Neural cell (in vitro differentiated cells): ENCODE data around the gene PHF2. TPM values are rescaled to one million over a fixed set of nuclear protein-coding genes. Genes with fewer than 3 reads are reported as not detected.
"Not testable (repeated sequence)": the region's sequence is repeated elsewhere in the genome, so short reads cannot be mapped to it uniquely, and the experiment has no call there.

Experiments used
- H2AFZ ChIP-seq: fragments of 200-600, 300-800 bp; sonication (generic), shearing (Covaris generic); 2 replicates; pipeline ENCODE4 v1.6.0; 2014; ENCODE audit warnings: low read depth, mild to moderate bottlenecking, antibody characterized with exemption, low read length, moderate library complexity
- H3F3A ChIP-seq: fragments of 200-600 bp; shearing (Covaris generic); 2 replicates; pipeline ENCODE4 v1.6.1; 2016; ENCODE audit warnings: mild to moderate bottlenecking, moderate library complexity, mixed read lengths, antibody characterized with exemption, low read length; ENCODE audit not compliant: insufficient read depth, poor library complexity, severe bottlenecking
- H3K27ac ChIP-seq: fragments of 200-600, 300-800 bp; sonication (generic), shearing (Covaris generic); 2 replicates; pipeline ENCODE4 v1.5.1; 2014; ENCODE audit warnings: mild to moderate bottlenecking, low read length, moderate library complexity
- H3K27me3 ChIP-seq: fragments of 300-800, 200-600 bp; sonication (generic), shearing (Covaris generic); 2 replicates; pipeline ENCODE4 v1.6.0; 2014; ENCODE audit warnings: mild to moderate bottlenecking, low read depth, low read length, moderate library complexity; ENCODE audit not compliant: insufficient read depth
- H3K36me3 ChIP-seq: fragments of 300-800, 200-600 bp; sonication (generic), shearing (Covaris generic); 2 replicates; pipeline ENCODE4 v1.5.1; 2014; ENCODE audit warnings: mild to moderate bottlenecking, antibody characterized with exemption, low read length, moderate library complexity; ENCODE audit not compliant: insufficient read depth
- H3K4me2 ChIP-seq: fragments of 300-800, 200-600 bp; sonication (generic), shearing (Covaris generic); 2 replicates; pipeline ENCODE4 v1.6.0; 2014; ENCODE audit warnings: mild to moderate bottlenecking, low read length
- H3K4me3 ChIP-seq: fragments of 300-800, 200-600 bp; sonication (generic), shearing (Covaris generic); 2 replicates; pipeline ENCODE4 v1.5.1; 2014; ENCODE audit warnings: mild to moderate bottlenecking, low read length, moderate library complexity
- H3K79me2 ChIP-seq: fragments of 200-600 bp; shearing (Covaris generic); replicated peaks from 2 replicates; pipeline ENCODE4 v1.6.0; 2014; ENCODE audit warnings: mild to moderate bottlenecking, low read length, moderate library complexity; ENCODE audit not compliant: insufficient read depth
- H3K9ac ChIP-seq: fragments of 300-800, 200-600 bp; sonication (generic), shearing (Covaris generic); 2 replicates; pipeline ENCODE4 v1.6.1; 2016; ENCODE audit warnings: mild to moderate bottlenecking, low read length, mixed read lengths
- H3K9me2 ChIP-seq: fragments of 200-600 bp; shearing (Covaris generic); 2 replicates; pipeline ENCODE4 v1.6.1; 2016; ENCODE audit warnings: mild to moderate bottlenecking, low read length, mixed read lengths; ENCODE audit not compliant: insufficient read depth
- H3K9me3 ChIP-seq: fragments of 200-600, 300-800 bp; sonication (generic), shearing (Covaris generic); 2 replicates; pipeline ENCODE4 v1.6.1; 2016; ENCODE audit warnings: mild to moderate bottlenecking, mixed run types, low read length, moderate library complexity, mixed read lengths
- H4K20me1 ChIP-seq: fragments of 200-600 bp; shearing (Covaris generic); 2 replicates; pipeline ENCODE4 v1.6.1; 2016; ENCODE audit warnings: mild to moderate bottlenecking, mixed run types; ENCODE audit not compliant: insufficient read depth
- EP300 ChIP-seq: fragments of 450-650 bp; conservative IDR thresholded peaks from 2 replicates; pipeline ENCODE4 v1.6.1; 2014; ENCODE audit warnings: antibody characterized with exemption, mild to moderate bottlenecking, moderate library complexity; ENCODE audit not compliant: poor library complexity, severe bottlenecking
- EZH2 ChIP-seq: fragments of 200-600, 300-800 bp; shearing (Covaris generic), sonication (generic); IDR thresholded peaks from 2 replicates; pipeline ENCODE4 v1.6.1; 2014; ENCODE audit warnings: antibody characterized with exemption, low read length, borderline replicate concordance, mild to moderate bottlenecking; ENCODE audit not compliant: insufficient read depth, poor library complexity, severe bottlenecking
- MXI1 ChIP-seq: fragments of 450-650 bp; conservative IDR thresholded peaks from 2 replicates; pipeline ENCODE4 v1.6.1; 2014; ENCODE audit warnings: antibody characterized with exemption, mild to moderate bottlenecking; ENCODE audit not compliant: poor library complexity, severe bottlenecking
- POLR2AphosphoS5 ChIP-seq: IDR thresholded peaks from 2 replicates; pipeline ENCODE4 v1.6.1; 2012
- RAD21 ChIP-seq: fragments of 450-650 bp; conservative IDR thresholded peaks from 2 replicates; pipeline ENCODE4 v1.6.1; 2014; ENCODE audit warnings: antibody characterized with exemption, mild to moderate bottlenecking, moderate library complexity
- SMC3 ChIP-seq: fragments of 450-650 bp; conservative IDR thresholded peaks from 2 replicates; pipeline ENCODE4 v1.6.1; 2014; ENCODE audit warnings: antibody characterized with exemption, mild to moderate bottlenecking, moderate library complexity; ENCODE audit not compliant: poor library complexity
- TAF1 ChIP-seq: IDR thresholded peaks from 2 replicates; pipeline ENCODE4 v1.6.1; 2012; ENCODE audit warnings: low read depth
- polyA plus RNA-seq: library from polyadenylated mRNA; depleted of rRNA; stranded (reverse); fragments of >200 nt; gene quantifications from 2 replicates; pipeline ENCODE4 v1.2.3, GENCODE V29; 2014
- TF ChIP-seq, protein P1 (sequence below): IDR thresholded peaks from 2 replicates; pipeline ENCODE4 v1.6.1; 2012; ENCODE audit warnings: borderline replicate concordance
- TF ChIP-seq, protein P2 (sequence below): fragments of 450-650 bp; IDR thresholded peaks from 2 replicates; pipeline ENCODE4 v1.5.1; 2014; ENCODE audit warnings: antibody characterized with exemption, mild to moderate bottlenecking, moderate library complexity; ENCODE audit not compliant: poor library complexity, severe bottlenecking

Gene PHF2
- polyA plus RNA-seq, 1 donor from 2014 or later: 42.4 TPM

DNA sequence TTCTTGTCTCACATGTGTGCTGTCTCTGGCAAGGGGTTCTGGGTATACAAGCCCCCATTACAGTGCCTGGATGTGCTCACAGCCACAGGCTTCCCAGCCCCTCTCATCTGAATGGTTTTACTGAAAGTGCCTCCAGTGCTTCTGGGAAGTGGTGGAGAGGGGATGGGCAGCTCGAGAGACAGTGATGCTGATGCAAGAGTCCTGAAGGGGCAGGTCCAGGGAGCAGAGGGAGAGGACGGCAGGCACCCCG, 93.5 kb downstream of the PHF2 start:
- H3K4me3 ChIP-seq: no peak overlapping the region
- H3K27me3 ChIP-seq: no peaks in the 10 kb centered on the region
- H3F3A ChIP-seq: no peaks in the 10 kb centered on the region
- no peak overlapping the region for H2AFZ ChIP-seq
- TF ChIP-seq EZH2 (no peak), EP300 (no peak)
- no peaks in the 10 kb centered on the region for H4K20me1 ChIP-seq
- no peaks in the 10 kb centered on the region for H3K9me3 ChIP-seq
- H3K36me3 ChIP-seq: no peaks in the 10 kb centered on the region
- no peak overlapping the region for H3K9ac ChIP-seq
- no peak overlapping the region for H3K27ac ChIP-seq
- no peaks in the 10 kb centered on the region for H3K9me2 ChIP-seq
- no peaks in the 10 kb centered on the region for H3K79me2 ChIP-seq
- H3K4me2 ChIP-seq: no peak overlapping the region

DNA sequence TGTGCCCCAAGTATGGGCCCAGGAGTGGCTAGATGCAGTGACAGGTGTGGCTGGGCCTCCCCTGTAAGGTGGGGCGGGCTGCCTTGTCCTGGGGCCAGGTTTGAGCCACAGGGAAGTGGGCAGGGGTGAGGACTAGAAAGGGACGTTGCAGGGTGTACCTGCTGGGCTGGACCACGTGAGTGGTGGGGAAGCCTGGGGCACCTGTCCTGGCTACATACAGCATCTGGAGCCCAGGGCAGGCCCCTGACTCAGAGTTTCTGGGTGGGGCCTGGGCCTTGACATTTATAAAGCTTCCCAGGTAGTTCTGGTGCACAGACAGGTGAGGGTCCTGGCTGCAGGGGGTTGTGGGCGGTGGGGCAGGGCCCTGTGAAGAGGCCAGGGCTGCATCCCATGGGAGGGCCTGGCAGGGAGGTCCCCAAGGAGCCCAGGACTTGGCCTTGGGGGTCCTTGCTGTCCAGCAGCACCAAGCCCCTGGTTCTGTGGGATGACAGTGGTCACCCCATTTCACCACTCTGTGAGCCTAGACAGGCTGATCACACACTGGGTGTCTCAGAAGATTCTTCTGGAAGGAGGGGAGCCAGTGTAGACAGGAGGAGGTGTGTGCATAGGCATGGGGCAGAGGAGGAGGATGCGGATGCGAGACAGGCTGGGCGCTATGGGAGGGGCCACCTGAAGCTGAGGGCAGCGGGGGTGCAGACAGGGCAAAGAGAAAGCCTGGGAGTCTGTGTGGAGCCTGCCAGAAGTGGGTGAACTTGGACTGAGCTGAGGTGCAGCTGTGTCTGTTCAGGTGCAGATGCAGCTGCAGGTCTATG, 94.0 kb downstream of the PHF2 start:
- H4K20me1 ChIP-seq: no peaks in the 10 kb centered on the region
- no peaks in the 10 kb centered on the region for H3K79me2 ChIP-seq
- no peak overlapping the region for H3K27ac ChIP-seq
- H3K9me3 ChIP-seq: no peaks in the 10 kb centered on the region
- H3K9ac ChIP-seq: no peak overlapping the region
- H3K27me3 ChIP-seq: no peaks in the 10 kb centered on the region
- no peaks in the 10 kb centered on the region for H3K9me2 ChIP-seq
- TF ChIP-seq MXI1: no peak
- no peak for TF ChIP-seq EZH2
- TF ChIP-seq POLR2AphosphoS5: no peak
- no peak for TF ChIP-seq EP300
- TF ChIP-seq, protein P1, sequence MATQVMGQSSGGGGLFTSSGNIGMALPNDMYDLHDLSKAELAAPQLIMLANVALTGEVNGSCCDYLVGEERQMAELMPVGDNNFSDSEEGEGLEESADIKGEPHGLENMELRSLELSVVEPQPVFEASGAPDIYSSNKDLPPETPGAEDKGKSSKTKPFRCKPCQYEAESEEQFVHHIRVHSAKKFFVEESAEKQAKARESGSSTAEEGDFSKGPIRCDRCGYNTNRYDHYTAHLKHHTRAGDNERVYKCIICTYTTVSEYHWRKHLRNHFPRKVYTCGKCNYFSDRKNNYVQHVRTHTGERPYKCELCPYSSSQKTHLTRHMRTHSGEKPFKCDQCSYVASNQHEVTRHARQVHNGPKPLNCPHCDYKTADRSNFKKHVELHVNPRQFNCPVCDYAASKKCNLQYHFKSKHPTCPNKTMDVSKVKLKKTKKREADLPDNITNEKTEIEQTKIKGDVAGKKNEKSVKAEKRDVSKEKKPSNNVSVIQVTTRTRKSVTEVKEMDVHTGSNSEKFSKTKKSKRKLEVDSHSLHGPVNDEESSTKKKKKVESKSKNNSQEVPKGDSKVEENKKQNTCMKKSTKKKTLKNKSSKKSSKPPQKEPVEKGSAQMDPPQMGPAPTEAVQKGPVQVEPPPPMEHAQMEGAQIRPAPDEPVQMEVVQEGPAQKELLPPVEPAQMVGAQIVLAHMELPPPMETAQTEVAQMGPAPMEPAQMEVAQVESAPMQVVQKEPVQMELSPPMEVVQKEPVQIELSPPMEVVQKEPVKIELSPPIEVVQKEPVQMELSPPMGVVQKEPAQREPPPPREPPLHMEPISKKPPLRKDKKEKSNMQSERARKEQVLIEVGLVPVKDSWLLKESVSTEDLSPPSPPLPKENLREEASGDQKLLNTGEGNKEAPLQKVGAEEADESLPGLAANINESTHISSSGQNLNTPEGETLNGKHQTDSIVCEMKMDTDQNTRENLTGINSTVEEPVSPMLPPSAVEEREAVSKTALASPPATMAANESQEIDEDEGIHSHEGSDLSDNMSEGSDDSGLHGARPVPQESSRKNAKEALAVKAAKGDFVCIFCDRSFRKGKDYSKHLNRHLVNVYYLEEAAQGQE: no peak
- TF ChIP-seq SMC3: no peak
- no peak for TF ChIP-seq TAF1
- TF ChIP-seq, protein P2, sequence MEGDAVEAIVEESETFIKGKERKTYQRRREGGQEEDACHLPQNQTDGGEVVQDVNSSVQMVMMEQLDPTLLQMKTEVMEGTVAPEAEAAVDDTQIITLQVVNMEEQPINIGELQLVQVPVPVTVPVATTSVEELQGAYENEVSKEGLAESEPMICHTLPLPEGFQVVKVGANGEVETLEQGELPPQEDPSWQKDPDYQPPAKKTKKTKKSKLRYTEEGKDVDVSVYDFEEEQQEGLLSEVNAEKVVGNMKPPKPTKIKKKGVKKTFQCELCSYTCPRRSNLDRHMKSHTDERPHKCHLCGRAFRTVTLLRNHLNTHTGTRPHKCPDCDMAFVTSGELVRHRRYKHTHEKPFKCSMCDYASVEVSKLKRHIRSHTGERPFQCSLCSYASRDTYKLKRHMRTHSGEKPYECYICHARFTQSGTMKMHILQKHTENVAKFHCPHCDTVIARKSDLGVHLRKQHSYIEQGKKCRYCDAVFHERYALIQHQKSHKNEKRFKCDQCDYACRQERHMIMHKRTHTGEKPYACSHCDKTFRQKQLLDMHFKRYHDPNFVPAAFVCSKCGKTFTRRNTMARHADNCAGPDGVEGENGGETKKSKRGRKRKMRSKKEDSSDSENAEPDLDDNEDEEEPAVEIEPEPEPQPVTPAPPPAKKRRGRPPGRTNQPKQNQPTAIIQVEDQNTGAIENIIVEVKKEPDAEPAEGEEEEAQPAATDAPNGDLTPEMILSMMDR: no peak
- no peak for TF ChIP-seq RAD21
- no peaks in the 10 kb centered on the region for H3F3A ChIP-seq
- H3K4me3 ChIP-seq: no peak overlapping the region
- no peaks in the 10 kb centered on the region for H3K36me3 ChIP-seq
- H3K4me2 ChIP-seq: no peak overlapping the region
- H2AFZ ChIP-seq: no peak overlapping the region

DNA sequence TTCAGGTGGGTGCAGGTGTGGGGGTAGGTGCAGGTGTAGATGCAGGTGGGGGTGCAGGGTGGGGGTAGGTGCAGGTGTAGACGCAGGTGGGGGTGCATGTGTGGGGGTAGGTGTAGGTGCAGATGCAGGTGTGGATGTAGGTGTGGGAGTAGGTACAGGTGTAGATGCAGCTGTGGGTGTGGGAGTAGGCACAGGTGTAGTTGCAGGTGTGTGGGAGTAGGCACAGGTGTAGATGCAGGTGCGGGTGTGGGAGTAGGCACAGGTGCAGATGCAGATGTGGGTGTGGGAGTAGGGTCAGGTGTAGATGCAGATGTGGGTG, 94.6 kb downstream of the PHF2 start:
- no peaks in the 10 kb centered on the region for H3K79me2 ChIP-seq
- H3K4me2 ChIP-seq: no peak overlapping the region
- no peaks in the 10 kb centered on the region for H3F3A ChIP-seq
- H3K27me3 ChIP-seq: no peaks in the 10 kb centered on the region
- no peak overlapping the region for H3K9ac ChIP-seq
- no peaks in the 10 kb centered on the region for H3K36me3 ChIP-seq
- H2AFZ ChIP-seq: no peak overlapping the region
- H3K9me3 ChIP-seq: no peaks in the 10 kb centered on the region
- no peaks in the 10 kb centered on the region for H3K9me2 ChIP-seq
- no peaks in the 10 kb centered on the region for H4K20me1 ChIP-seq
- H3K27ac ChIP-seq: no peak overlapping the region
- TF ChIP-seq, protein P1: no peak
- H3K4me3 ChIP-seq: no peak overlapping the region

DNA sequence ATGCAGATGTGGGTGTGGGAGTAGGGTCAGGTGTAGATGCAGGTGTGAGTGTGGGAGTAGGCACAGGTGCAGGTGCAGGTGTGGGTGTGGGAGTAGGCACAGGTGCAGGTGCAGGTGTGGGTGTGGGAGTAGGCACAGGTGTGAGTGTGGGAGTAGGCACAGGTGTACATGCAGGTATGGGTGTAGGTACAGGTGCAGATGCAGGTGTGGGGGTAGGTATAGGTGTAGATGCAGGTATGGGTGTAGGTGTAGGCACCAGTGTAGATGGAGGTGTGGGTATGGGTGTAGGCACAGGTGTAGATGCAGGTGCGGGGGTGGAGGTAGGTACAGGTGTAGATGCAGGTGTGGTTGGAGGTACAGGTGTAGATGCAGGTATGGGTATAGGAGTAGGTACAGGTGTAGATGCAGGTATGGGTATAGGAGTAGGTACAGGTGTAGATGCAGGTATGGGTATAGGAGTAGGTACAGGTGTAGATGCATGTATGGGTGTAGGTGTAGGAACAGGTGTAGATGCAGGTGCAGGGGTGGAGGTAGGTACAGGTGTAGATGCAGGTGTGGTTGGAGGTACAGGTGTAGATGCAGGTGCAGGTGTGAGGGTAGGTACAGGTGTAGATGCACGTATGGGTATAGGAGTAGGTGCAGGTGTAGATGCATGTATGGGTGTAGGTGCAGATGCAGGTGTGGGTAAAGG, 96.1 kb downstream of the PHF2 start:
- not testable (repeated sequence) for H3F3A ChIP-seq, H3K36me3 ChIP-seq, H3K4me3 ChIP-seq, H3K27ac ChIP-seq, H3K27me3 ChIP-seq, H3K9me2 ChIP-seq, H3K4me2 ChIP-seq, H3K9ac ChIP-seq, H4K20me1 ChIP-seq, H2AFZ ChIP-seq, H3K9me3 ChIP-seq, H3K79me2 ChIP-seq
